Activated CD8-positive, alpha-beta T cell treated with anti-CD3 and anti-CD28 coated beads for 36 hours (primary cell): Measurements from ENCODE around the gene SEC14L3. TPM values are rescaled to one million over a fixed set of nuclear protein-coding genes. Genes with fewer than 3 reads are reported as not detected.
"Not testable (repeated sequence)": the region's sequence is repeated elsewhere in the genome, so short reads cannot be mapped to it uniquely, and the experiment has no call there.

Source experiments
- ATAC-seq: fragments of 200-7000 bp; cut with Tn5 transposase; one replicate; pipeline ENCODE4 v1.10.0; 2021; ENCODE audit warnings: mild to moderate bottlenecking, moderate library complexity
- CTCF ChIA-PET: fragments of 350-600 bp; sonication (Branson Sonifier 250); formaldehyde crosslinking; loops from one replicate; lab custom pipeline; 2021; ENCODE audit warnings: antibody characterized with exemption; lab: Charles Lee
- POLR2A ChIA-PET: fragments of 350-600 bp; sonication (Branson Sonifier 250); formaldehyde crosslinking; loops from one replicate; lab custom pipeline; 2021; ENCODE audit warnings: antibody characterized with exemption; lab: Charles Lee
- DNase-seq: peaks from one replicate; pipeline ENCODE4 v3.0.0-alpha.2; 2020
- H3K27ac Mint-ChIP-seq: one replicate; pipeline ENCODE4 v1.8.0; 2021; ENCODE audit warnings: mild to moderate bottlenecking, mixed read lengths
- H3K27me3 Mint-ChIP-seq: one replicate; pipeline ENCODE4 v1.8.0; 2021; ENCODE audit warnings: mixed read lengths
- H3K36me3 Mint-ChIP-seq: one replicate; pipeline ENCODE4 v1.8.0; 2021; ENCODE audit warnings: low read depth, mixed read lengths
- H3K4me1 Mint-ChIP-seq: one replicate; pipeline ENCODE4 v1.8.0; 2021; ENCODE audit warnings: low read depth, mixed read lengths
- H3K4me3 Mint-ChIP-seq: one replicate; pipeline ENCODE4 v1.8.0; 2021; ENCODE audit warnings: mild to moderate bottlenecking, moderate library complexity, mixed read lengths
- H3K9me3 Mint-ChIP-seq: one replicate; pipeline ENCODE4 v1.8.0; 2021; ENCODE audit warnings: mixed read lengths
- CTCF ChIP-seq: fragments of 200-600 bp; IDR thresholded peaks from one replicate; pipeline ENCODE4 v1.8.0; 2022; ENCODE audit warnings: antibody characterized with exemption, mild to moderate bottlenecking
- intact Hi-C: fragments of 100-400 bp; cut with micrococcal nuclease; formaldehyde crosslinking; loops from one replicate; pipeline ENCODE4 v1.10.0; 2022
- total RNA-seq, 2 experiments: library from RNA; stranded (reverse); gene quantifications; one replicate each; pipeline ENCODE4 v1.2.3, GENCODE V29; 2021

Gene SEC14L3
- total RNA-seq, 2 experiments from 2014 or later = not detected

GRCh38 chr22:30472994-30473720 lies 1.3 kb upstream of the SEC14L3 start:
- Mint-ChIP-seq H3K27me3 (peaks cover 6% of the 10 kb centered on the region), H3K4me3 (no peak overlapping the region), H3K27ac (no peak overlapping the region), H3K4me1 (no peaks in the 10 kb centered on the region), H3K9me3 (no peaks in the 10 kb centered on the region), H3K36me3 (no peaks in the 10 kb centered on the region)
- intact Hi-C loops = no loop called here
- POLR2A ChIA-PET = interaction anchor here (1.2 kb wide), 1 partner anchor 68 kb away, joined by 3 read pairs; no protein-coding TSS in a partner anchor
- ATAC-seq = no peak
- DNase-seq = no peak
- CTCF ChIA-PET = interaction anchor here (1.3 to 1.8 kb wide), 2 partner anchors 12 to 13 kb away, joined by 6 to 11 read pairs; no protein-coding TSS in a partner anchor
- no peak for TF ChIP-seq CTCF

GRCh38 chr22:30470655-30471054 lies 1.2 kb downstream of the SEC14L3 start:
- Mint-ChIP-seq H3K4me1 (no peaks in the 10 kb centered on the region), H3K9me3 (no peaks in the 10 kb centered on the region), H3K4me3 (no peak overlapping the region), H3K27me3 (peaks cover 8% of the 10 kb centered on the region), H3K36me3 (no peaks in the 10 kb centered on the region), H3K27ac (no peak overlapping the region)
- intact Hi-C loops = no loop called here
- ChIA-PET CTCF (no interaction called here), POLR2A (no interaction called here)
- DNase-seq (no peak), ATAC-seq (no peak)
- TF ChIP-seq CTCF = no peak

GRCh38 chr22:30469165-30469564 lies 2.7 kb downstream of the SEC14L3 start:
- Mint-ChIP-seq H3K27ac (no peak overlapping the region), H3K36me3 (no peaks in the 10 kb centered on the region), H3K4me1 (no peaks in the 10 kb centered on the region), H3K4me3 (no peak overlapping the region), H3K27me3 (peaks cover 11% of the 10 kb centered on the region), H3K9me3 (no peaks in the 10 kb centered on the region)
- intact Hi-C loops = no loop called here
- DNase-seq = no peak
- CTCF ChIA-PET = interaction anchor here (0.6 to 1.3 kb wide), 3 partner anchors 15 to 137 kb away, joined by 3 to 4 read pairs (median 3); no protein-coding TSS in a partner anchor
- POLR2A ChIA-PET = interaction anchor here (1.1 kb wide), 1 partner anchor 72 kb away, joined by 3 read pairs; the partner anchor contains the start of gene SEC14L2
- no peak for ATAC-seq
- TF ChIP-seq CTCF = no peak

- H3K9me3 Mint-ChIP-seq, H3K36me3 Mint-ChIP-seq, ATAC-seq, POLR2A ChIA-PET, H3K4me3 Mint-ChIP-seq, H3K27me3 Mint-ChIP-seq, CTCF ChIA-PET, intact Hi-C loops, H3K4me1 Mint-ChIP-seq, H3K27ac Mint-ChIP-seq, DNase-seq: not testable (repeated sequence)
These were observed 11.3 kb downstream of the SEC14L3 start for GRCh38 chr22:30460555-30460954.

GRCh38 chr22:30460147-30460546 lies 11.7 kb downstream of the SEC14L3 start:
- intact Hi-C loops = no loop called here

More at GRCh38 chr22:30460147-30460546, 11.7 kb downstream of the SEC14L3 start:
- H3K27ac Mint-ChIP-seq = no peak overlapping the region
- no peaks in the 10 kb centered on the region for H3K4me1 Mint-ChIP-seq
- DNase-seq = no peak
- POLR2A ChIA-PET = no interaction called here
- CTCF ChIA-PET = no interaction called here
- no peak for ATAC-seq
- no peak for TF ChIP-seq CTCF
- H3K9me3 Mint-ChIP-seq = no peaks in the 10 kb centered on the region
- no peaks in the 10 kb centered on the region for H3K36me3 Mint-ChIP-seq
- peaks cover 1% of the 10 kb centered on the region for H3K27me3 Mint-ChIP-seq
- no peak overlapping the region for H3K4me3 Mint-ChIP-seq
